AG09309 (cell line): ENCODE data around the gene SLC45A3.

ENCODE experiments used
- DNase-seq: peaks from one replicate; pipeline ENCODE4 v3.0.0-alpha.2; 2010; ENCODE audit warnings: low read depth
- H3K4me3 ChIP-seq: 2 replicates; pipeline ENCODE4 v1.5.1; 2011; ENCODE audit warnings: mild to moderate bottlenecking, low read depth, low read length, moderate library complexity; ENCODE audit not compliant: control insufficient read depth
- CTCF ChIP-seq: IDR thresholded peaks from 2 replicates; pipeline ENCODE4 v1.5.1; 2011; ENCODE audit warnings: mild to moderate bottlenecking, low read depth, low read length, inconsistent platforms; ENCODE audit not compliant: insufficient read depth, control insufficient read depth; ENCODE audit errors: missing control alignments

The SLC45A3 gene

DNA sequence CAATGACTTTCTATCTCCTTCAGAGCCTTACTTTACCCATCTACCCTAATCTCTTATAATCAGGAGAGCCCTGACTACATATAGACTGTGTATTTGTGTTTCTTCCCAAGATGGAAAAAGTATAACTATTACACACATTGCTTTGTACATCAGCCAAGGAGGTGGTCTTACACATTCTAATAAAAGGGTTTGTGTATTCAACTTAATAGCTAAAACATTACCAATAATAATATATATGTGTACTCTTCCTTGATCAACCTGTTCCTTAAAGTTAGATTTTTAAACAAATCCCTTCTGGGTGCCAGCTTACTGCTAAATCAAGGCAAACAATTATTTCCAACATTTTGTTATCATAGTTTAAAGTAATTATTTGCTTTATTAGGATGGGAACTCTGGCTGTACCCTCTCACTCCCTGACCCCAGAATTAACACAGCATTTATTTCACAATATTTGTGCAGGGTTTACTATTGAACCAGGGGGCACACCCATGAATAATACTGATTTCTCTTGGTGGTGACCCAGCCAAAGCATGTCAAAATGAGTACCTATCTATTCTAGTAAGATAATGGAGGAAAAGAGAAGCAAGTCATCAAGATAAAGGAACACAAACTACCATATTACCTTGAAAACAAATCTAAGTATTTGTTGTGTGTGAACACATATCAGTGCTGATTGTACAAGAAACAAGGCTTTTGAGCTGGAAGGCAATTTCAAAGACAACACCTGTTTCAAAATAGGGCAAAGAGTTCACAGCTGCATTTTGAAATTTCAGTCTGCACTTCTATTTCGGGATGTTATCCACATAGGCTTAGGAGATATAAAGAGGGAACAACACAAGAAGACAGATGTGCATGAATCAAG lies 30.1 kb upstream of the SLC45A3 start:
- DNase-seq: no peak
- no peak for TF ChIP-seq CTCF
- H3K4me3 ChIP-seq: no peak overlapping the region

DNA sequence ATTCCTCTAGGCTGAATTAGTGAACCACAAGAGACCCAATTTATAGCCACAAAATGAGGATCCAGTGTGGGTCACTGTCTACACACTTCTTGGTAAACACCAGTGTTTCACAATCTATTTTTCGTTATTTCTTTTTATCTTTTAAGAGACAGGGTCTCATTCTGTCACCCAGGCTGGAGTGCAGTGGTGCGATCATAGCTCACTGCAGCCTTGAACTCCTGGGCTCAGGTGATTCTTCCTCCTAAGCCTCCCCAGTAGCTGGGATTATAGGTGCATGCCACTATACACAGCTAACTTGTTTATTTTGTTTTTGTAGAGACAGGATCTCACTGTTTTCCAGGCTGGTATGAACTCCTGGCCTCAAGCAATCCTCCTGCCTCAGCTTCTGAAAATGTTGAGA lies 29.3 kb upstream of the SLC45A3 start:
- no peak overlapping the region for H3K4me3 ChIP-seq
- no peak for TF ChIP-seq CTCF
- DNase-seq: no peak

- H3K4me3 ChIP-seq: no peak overlapping the region
- TF ChIP-seq CTCF: no peak
- DNase-seq: no peak
These were observed 28.7 kb upstream of the SLC45A3 start for GRCh38 chr1:205709059-205709398.

- H3K4me3 ChIP-seq: no peak overlapping the region
- no peak for TF ChIP-seq CTCF
- DNase-seq: no peak
These were observed 26.5 kb upstream of the SLC45A3 start for GRCh38 chr1:205706601-205707502.

DNA sequence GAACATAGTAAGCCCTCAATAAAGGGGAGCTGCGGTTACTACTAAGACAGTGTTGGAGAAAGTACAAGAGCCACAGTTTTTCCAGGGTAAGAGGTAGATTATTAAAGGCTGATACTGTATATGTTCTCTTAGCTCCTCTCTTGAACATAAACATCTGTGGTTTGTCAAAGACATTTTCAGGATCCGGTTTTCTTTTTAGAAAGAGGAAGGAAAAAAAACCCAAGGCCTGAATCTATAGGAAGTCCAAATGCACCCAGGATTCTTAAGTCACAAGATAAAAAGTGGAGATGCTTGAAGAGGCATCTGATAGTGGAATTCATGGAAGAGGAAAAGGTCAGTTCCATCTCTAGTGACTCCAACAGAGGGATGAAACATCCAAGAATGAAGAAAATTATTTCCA lies 24.6 kb upstream of the SLC45A3 start:
- no peak for TF ChIP-seq CTCF
- H3K4me3 ChIP-seq: no peak overlapping the region
- DNase-seq: no peak

DNA sequence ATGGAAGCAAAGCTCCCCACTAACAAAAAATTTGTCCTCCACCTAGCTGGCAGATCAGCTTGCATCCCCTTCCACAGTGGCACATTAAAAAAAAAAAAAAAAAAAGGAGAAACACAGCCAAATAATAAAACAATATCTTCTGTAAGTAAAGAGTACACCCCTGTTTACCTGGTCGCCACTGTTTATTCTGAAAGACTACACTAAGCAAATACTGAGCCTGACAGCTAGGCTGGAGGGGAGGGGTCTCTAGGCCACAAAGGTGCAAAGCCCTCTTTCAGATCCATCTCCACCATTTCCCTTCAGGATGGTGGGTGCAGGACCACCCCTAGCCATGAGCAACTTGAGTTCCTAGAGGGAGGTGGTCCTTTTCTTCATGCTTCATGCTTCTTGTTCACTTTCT lies 22.8 kb upstream of the SLC45A3 start:
- TF ChIP-seq CTCF: no peak
- DNase-seq: no peak
- H3K4me3 ChIP-seq: no peak overlapping the region
